WTC11 (cell line): ENCODE data around the gene FBXW4. TPM values are rescaled to one million over a fixed set of nuclear protein-coding genes. Genes with fewer than 3 reads are reported as not detected.

Experiments used
- ATAC-seq: fragments of 200-7000 bp; cut with Tn5 transposase; 2 replicates; pipeline ENCODE4 v1.10.0; 2021; ENCODE audit warnings: mild to moderate bottlenecking, moderate library complexity
- CTCF ChIA-PET: fragments of 300-600 bp; sonication (Branson Sonifier 250); formaldehyde crosslinking; loops from one replicate; lab custom pipeline; 2021; ENCODE audit warnings: antibody characterized with exemption; lab: Charles Lee
- POLR2A ChIA-PET: fragments of 350-600 bp; sonication (Branson Sonifier 250); formaldehyde crosslinking; loops from one replicate; lab custom pipeline; 2021; ENCODE audit warnings: antibody characterized with exemption; lab: Charles Lee
- DNase-seq: peaks from one replicate; pipeline ENCODE4 v3.0.0; 2021; ENCODE audit warnings: low spot score
- H3K27ac Mint-ChIP-seq: 2 replicates; pipeline ENCODE4 v1.8.0; 2021; ENCODE audit warnings: mixed read lengths
- H3K27me3 Mint-ChIP-seq: 2 replicates; pipeline ENCODE4 v1.8.0; 2021; ENCODE audit warnings: low read depth, mild to moderate bottlenecking, moderate library complexity, mixed read lengths
- H3K36me3 Mint-ChIP-seq: 2 replicates; pipeline ENCODE4 v1.8.0; 2021; ENCODE audit warnings: mixed read lengths
- H3K4me1 Mint-ChIP-seq: 2 replicates; pipeline ENCODE4 v1.8.0; 2022; ENCODE audit warnings: mixed read lengths
- H3K4me3 Mint-ChIP-seq: 2 replicates; pipeline ENCODE4 v1.8.0; 2021; ENCODE audit warnings: mild to moderate bottlenecking, moderate library complexity, mixed read lengths
- H3K9me3 Mint-ChIP-seq: 2 replicates; pipeline ENCODE4 v1.8.0; 2021; ENCODE audit warnings: mixed read lengths
- CREM ChIP-seq: sonication (generic); formaldehyde crosslinking; IDR thresholded peaks from 2 replicates; pipeline ENCODE4 v1.8.1; 2022; ENCODE audit warnings: mild to moderate bottlenecking, missing genetic modification reagents, moderate library complexity
- EMX1 ChIP-seq: fragments of 250-450 bp; sonication (Bioruptor Pico); IDR thresholded peaks from 2 replicates; pipeline ENCODE4 v1.8.0; 2021; ENCODE audit warnings: mild to moderate bottlenecking
- ESRRA ChIP-seq: sonication (generic); formaldehyde crosslinking; IDR thresholded peaks from 2 replicates; pipeline ENCODE4 v1.8.1; 2022; ENCODE audit warnings: mild to moderate bottlenecking, missing genetic modification reagents, borderline replicate concordance
- ETV6 ChIP-seq: sonication (generic); formaldehyde crosslinking; IDR thresholded peaks from 2 replicates; pipeline ENCODE4 v1.8.1; 2022; ENCODE audit warnings: mild to moderate bottlenecking, missing genetic modification reagents
- FOXP1 ChIP-seq: sonication (generic); formaldehyde crosslinking; IDR thresholded peaks from 2 replicates; pipeline ENCODE4 v1.8.0; 2022; ENCODE audit warnings: missing genetic modification reagents, mild to moderate bottlenecking, moderate library complexity, borderline replicate concordance
- GRHL2 ChIP-seq: fragments of 250-450 bp; sonication (Bioruptor Pico); IDR thresholded peaks from 2 replicates; pipeline ENCODE4 v1.8.0; 2022; ENCODE audit warnings: mild to moderate bottlenecking, moderate library complexity; ENCODE audit not compliant: insufficient replicate concordance, severe bottlenecking
- NFE2L1 ChIP-seq: sonication (generic); formaldehyde crosslinking; IDR thresholded peaks from 2 replicates; pipeline ENCODE4 v1.8.1; 2023; ENCODE audit warnings: missing genetic modification reagents
- PRRX2 ChIP-seq: fragments of 250-450 bp; sonication (Bioruptor Pico); IDR thresholded peaks from 2 replicates; pipeline ENCODE4 v1.8.0; 2021; ENCODE audit warnings: mild to moderate bottlenecking
- SMAD4 ChIP-seq: sonication (generic); formaldehyde crosslinking; IDR thresholded peaks from 2 replicates; pipeline ENCODE4 v1.8.0; 2022; ENCODE audit warnings: mild to moderate bottlenecking, missing genetic modification reagents
- TEAD1 ChIP-seq: sonication (generic); formaldehyde crosslinking; IDR thresholded peaks from 2 replicates; pipeline ENCODE4 v1.8.0; 2022; ENCODE audit warnings: mild to moderate bottlenecking, missing genetic modification reagents
- TEAD4 ChIP-seq: sonication (generic); formaldehyde crosslinking; IDR thresholded peaks from 2 replicates; pipeline ENCODE4 v1.8.0; 2022; ENCODE audit warnings: mild to moderate bottlenecking, missing genetic modification reagents
- ZNF396 ChIP-seq: fragments of 250-450 bp; sonication (Bioruptor Pico); IDR thresholded peaks from 2 replicates; pipeline ENCODE4 v1.8.0; 2021; ENCODE audit warnings: mild to moderate bottlenecking, moderate library complexity, borderline replicate concordance
- ZNF416 ChIP-seq: fragments of 250-450 bp; sonication (Bioruptor Pico); IDR thresholded peaks from 2 replicates; pipeline ENCODE4 v1.9.0; 2021; ENCODE audit warnings: mild to moderate bottlenecking, inconsistent platforms
- ZNF423 ChIP-seq: fragments of 250-450 bp; sonication (Bioruptor Pico); IDR thresholded peaks from 2 replicates; pipeline ENCODE4 v2.1.2; 2022; ENCODE audit warnings: mild to moderate bottlenecking, moderate library complexity
- total RNA-seq: library from RNA; stranded (reverse); gene quantifications from 3 replicates; pipeline ENCODE4 v1.2.3, GENCODE V29; 2021
- TF ChIP-seq, protein P1 (sequence below): sonication (generic); formaldehyde crosslinking; IDR thresholded peaks from 2 replicates; pipeline ENCODE4 v1.8.0; 2022; ENCODE audit warnings: mild to moderate bottlenecking, missing genetic modification reagents
- TF ChIP-seq, protein P2 (sequence below): sonication (generic); formaldehyde crosslinking; IDR thresholded peaks from 2 replicates; pipeline ENCODE4 v1.8.1; 2023; ENCODE audit warnings: mild to moderate bottlenecking, missing genetic modification reagents, moderate library complexity
- TF ChIP-seq, protein P3 (sequence below): sonication (generic); formaldehyde crosslinking; IDR thresholded peaks from 2 replicates; pipeline ENCODE4 v1.8.0; 2022; ENCODE audit warnings: mild to moderate bottlenecking, missing genetic modification reagents
- TF ChIP-seq, protein P4 (sequence below): sonication (generic); formaldehyde crosslinking; IDR thresholded peaks from 2 replicates; pipeline ENCODE4 v1.8.1; 2022; ENCODE audit warnings: mild to moderate bottlenecking, missing genetic modification reagents, moderate library complexity, borderline replicate concordance
- TF ChIP-seq, protein P5 (sequence below): fragments of 250-450 bp; sonication (Bioruptor Pico); IDR thresholded peaks from 2 replicates; pipeline ENCODE4 v1.9.0; 2021; ENCODE audit warnings: moderate library complexity, mild to moderate bottlenecking, inconsistent platforms, borderline replicate concordance
- TF ChIP-seq, protein P6 (sequence below): sonication (generic); formaldehyde crosslinking; IDR thresholded peaks from 2 replicates; pipeline ENCODE4 v1.8.1; 2023; ENCODE audit warnings: mild to moderate bottlenecking, missing genetic modification reagents, borderline replicate concordance
- TF ChIP-seq, protein P7 (sequence below): sonication (generic); formaldehyde crosslinking; IDR thresholded peaks from 2 replicates; pipeline ENCODE4 v1.8.0; 2022; ENCODE audit warnings: mild to moderate bottlenecking, missing genetic modification reagents

The FBXW4 gene
- total RNA-seq, 1 experiment from 2014 or later = 45.3 TPM

DNA sequence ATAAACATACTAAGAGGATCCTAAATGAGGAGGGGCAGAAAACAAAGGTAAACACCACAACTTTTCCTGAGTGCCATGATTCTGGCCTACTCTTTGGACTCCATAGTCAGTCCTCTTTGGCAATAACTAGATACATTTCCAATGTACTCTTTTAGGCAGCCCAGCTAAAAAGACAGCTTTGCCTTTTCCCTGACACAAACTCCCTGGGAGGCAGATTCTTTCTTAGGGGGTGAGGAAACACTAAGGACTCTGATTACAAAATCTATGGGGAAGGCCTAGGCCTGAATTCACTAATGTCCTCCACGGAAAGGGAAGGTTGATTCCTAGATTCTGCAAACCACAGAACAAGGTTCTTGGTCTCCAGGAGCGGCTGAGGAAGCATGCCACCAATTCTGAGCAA, 25.8 kb downstream of the FBXW4 start (continued):
- TF ChIP-seq SMAD4 (CRISPR knock-in tag) (no peak), EMX1 (CRISPR knock-in tag) (no peak), CREM (CRISPR knock-in tag) (no peak), FOXP1 (CRISPR knock-in tag) (no peak), TEAD1 (no peak), ZNF416 (CRISPR knock-in tag) (no peak)
- TF ChIP-seq, protein P1, sequence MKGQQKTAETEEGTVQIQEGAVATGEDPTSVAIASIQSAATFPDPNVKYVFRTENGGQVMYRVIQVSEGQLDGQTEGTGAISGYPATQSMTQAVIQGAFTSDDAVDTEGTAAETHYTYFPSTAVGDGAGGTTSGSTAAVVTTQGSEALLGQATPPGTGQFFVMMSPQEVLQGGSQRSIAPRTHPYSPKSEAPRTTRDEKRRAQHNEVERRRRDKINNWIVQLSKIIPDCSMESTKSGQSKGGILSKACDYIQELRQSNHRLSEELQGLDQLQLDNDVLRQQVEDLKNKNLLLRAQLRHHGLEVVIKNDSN (CRISPR knock-in tag) = no peak
- TF ChIP-seq, protein P2, sequence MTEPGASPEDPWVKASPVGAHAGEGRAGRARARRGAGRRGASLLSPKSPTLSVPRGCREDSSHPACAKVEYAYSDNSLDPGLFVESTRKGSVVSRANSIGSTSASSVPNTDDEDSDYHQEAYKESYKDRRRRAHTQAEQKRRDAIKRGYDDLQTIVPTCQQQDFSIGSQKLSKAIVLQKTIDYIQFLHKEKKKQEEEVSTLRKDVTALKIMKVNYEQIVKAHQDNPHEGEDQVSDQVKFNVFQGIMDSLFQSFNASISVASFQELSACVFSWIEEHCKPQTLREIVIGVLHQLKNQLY (CRISPR knock-in tag) = no peak
- TF ChIP-seq, protein P3, sequence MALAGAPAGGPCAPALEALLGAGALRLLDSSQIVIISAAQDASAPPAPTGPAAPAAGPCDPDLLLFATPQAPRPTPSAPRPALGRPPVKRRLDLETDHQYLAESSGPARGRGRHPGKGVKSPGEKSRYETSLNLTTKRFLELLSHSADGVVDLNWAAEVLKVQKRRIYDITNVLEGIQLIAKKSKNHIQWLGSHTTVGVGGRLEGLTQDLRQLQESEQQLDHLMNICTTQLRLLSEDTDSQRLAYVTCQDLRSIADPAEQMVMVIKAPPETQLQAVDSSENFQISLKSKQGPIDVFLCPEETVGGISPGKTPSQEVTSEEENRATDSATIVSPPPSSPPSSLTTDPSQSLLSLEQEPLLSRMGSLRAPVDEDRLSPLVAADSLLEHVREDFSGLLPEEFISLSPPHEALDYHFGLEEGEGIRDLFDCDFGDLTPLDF (CRISPR knock-in tag) = no peak
- TF ChIP-seq, protein P4, sequence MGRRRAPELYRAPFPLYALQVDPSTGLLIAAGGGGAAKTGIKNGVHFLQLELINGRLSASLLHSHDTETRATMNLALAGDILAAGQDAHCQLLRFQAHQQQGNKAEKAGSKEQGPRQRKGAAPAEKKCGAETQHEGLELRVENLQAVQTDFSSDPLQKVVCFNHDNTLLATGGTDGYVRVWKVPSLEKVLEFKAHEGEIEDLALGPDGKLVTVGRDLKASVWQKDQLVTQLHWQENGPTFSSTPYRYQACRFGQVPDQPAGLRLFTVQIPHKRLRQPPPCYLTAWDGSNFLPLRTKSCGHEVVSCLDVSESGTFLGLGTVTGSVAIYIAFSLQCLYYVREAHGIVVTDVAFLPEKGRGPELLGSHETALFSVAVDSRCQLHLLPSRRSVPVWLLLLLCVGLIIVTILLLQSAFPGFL (CRISPR knock-in tag) = no peak
- TF ChIP-seq, all 79 proteins: peak for 0

DNA sequence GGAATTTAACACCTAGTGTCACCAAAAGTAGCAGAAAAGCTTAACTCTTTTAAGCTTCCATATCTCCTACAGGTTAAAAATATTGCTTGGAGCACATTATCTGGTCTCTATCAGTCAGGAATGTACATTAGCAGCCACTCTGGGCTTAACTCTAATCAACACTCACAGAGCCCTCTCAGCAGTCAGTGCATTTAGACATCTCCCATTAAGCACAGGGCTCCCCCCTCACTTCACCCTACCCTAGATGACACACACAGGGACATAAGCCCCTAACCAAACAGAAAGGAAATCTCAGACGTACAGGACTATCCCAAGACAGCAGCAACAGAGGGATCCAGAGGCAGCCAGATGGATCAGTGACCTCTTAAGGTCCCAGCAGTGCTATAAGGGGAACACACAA, 26.4 kb downstream of the FBXW4 start:
- Mint-ChIP-seq H3K4me3 (no peak overlapping the region), H3K27ac (no peak overlapping the region), H3K4me1 (0 out of 2 replicates have a peak, but pooled peaks cover 3% of the 10 kb centered on the region), H3K27me3 (no peaks in the 10 kb centered on the region), H3K9me3 (no peaks in the 10 kb centered on the region), H3K36me3 (peaks cover 31% of the 10 kb centered on the region)
- POLR2A ChIA-PET = no interaction called here
- no peak for DNase-seq
- CTCF ChIA-PET = interaction anchor here (1.3 kb wide), 1 partner anchor 81 kb away, joined by 3 read pairs; no protein-coding TSS in a partner anchor
- TF ChIP-seq ZNF423 (no peak), PRRX2 (no peak), GRHL2 (no peak), TEAD4 (CRISPR knock-in tag) (no peak), ESRRA (CRISPR knock-in tag) (no peak), NFE2L1 (CRISPR knock-in tag) (no peak), ZNF396 (CRISPR knock-in tag) (no peak)
- TF ChIP-seq, protein P5, sequence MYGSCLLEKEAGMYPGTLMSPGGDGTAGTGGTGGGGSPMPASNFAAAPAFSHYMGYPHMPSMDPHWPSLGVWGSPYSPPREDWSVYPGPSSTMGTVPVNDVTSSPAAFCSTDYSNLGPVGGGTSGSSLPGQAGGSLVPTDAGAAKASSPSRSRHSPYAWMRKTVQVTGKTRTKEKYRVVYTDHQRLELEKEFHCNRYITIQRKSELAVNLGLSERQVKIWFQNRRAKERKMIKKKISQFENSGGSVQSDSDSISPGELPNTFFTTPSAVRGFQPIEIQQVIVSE (CRISPR knock-in tag) = no peak
- ATAC-seq = no peak

DNA sequence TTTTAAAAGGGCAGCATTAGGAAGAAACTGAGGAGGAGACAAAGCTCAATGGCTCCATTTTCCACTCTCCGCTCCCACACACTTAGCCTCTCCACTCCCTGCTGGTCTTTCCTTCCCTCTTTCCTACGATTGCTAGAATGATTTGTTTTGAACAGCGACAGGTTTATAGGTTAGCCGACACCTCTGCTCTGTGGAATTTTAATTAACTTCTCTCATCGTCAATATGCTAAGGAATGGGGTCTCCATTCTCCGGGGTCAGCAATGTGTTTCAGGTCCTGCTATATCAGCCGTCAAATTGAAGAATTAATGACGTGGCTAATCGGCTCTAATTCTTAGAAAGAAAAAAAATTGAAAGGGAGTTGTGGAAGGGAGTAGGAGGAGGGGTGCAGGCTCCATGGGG, 28.9 kb downstream of the FBXW4 start:
- no peak overlapping the region for H3K27ac Mint-ChIP-seq
- CTCF ChIA-PET = interaction anchor here (1.6 kb wide), 1 partner anchor 63 kb away, joined by 6 read pairs; no protein-coding TSS in a partner anchor
- no peaks in the 10 kb centered on the region; the same call in 1 of the 2 replicates for H3K27me3 Mint-ChIP-seq
- H3K36me3 Mint-ChIP-seq = peaks cover 19% of the 10 kb centered on the region
- peaks cover 12% of the 10 kb centered on the region for H3K4me1 Mint-ChIP-seq
- no peak overlapping the region for H3K4me3 Mint-ChIP-seq
- DNase-seq = no peak
- H3K9me3 Mint-ChIP-seq = no peaks in the 10 kb centered on the region
- POLR2A ChIA-PET = no interaction called here
- no peak for ATAC-seq
- TF ChIP-seq EMX1 (CRISPR knock-in tag) = no peak
- TF ChIP-seq, protein P4 (CRISPR knock-in tag) = no peak
- TF ChIP-seq ETV6 (CRISPR knock-in tag) = no peak
- TF ChIP-seq TEAD4 (CRISPR knock-in tag) = no peak
- TF ChIP-seq CREM (CRISPR knock-in tag) = no peak
- TF ChIP-seq, protein P6, sequence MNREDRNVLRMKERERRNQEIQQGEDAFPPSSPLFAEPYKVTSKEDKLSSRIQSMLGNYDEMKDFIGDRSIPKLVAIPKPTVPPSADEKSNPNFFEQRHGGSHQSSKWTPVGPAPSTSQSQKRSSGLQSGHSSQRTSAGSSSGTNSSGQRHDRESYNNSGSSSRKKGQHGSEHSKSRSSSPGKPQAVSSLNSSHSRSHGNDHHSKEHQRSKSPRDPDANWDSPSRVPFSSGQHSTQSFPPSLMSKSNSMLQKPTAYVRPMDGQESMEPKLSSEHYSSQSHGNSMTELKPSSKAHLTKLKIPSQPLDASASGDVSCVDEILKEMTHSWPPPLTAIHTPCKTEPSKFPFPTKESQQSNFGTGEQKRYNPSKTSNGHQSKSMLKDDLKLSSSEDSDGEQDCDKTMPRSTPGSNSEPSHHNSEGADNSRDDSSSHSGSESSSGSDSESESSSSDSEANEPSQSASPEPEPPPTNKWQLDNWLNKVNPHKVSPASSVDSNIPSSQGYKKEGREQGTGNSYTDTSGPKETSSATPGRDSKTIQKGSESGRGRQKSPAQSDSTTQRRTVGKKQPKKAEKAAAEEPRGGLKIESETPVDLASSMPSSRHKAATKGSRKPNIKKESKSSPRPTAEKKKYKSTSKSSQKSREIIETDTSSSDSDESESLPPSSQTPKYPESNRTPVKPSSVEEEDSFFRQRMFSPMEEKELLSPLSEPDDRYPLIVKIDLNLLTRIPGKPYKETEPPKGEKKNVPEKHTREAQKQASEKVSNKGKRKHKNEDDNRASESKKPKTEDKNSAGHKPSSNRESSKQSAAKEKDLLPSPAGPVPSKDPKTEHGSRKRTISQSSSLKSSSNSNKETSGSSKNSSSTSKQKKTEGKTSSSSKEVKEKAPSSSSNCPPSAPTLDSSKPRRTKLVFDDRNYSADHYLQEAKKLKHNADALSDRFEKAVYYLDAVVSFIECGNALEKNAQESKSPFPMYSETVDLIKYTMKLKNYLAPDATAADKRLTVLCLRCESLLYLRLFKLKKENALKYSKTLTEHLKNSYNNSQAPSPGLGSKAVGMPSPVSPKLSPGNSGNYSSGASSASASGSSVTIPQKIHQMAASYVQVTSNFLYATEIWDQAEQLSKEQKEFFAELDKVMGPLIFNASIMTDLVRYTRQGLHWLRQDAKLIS (CRISPR knock-in tag) = no peak
- TF ChIP-seq, protein P7, sequence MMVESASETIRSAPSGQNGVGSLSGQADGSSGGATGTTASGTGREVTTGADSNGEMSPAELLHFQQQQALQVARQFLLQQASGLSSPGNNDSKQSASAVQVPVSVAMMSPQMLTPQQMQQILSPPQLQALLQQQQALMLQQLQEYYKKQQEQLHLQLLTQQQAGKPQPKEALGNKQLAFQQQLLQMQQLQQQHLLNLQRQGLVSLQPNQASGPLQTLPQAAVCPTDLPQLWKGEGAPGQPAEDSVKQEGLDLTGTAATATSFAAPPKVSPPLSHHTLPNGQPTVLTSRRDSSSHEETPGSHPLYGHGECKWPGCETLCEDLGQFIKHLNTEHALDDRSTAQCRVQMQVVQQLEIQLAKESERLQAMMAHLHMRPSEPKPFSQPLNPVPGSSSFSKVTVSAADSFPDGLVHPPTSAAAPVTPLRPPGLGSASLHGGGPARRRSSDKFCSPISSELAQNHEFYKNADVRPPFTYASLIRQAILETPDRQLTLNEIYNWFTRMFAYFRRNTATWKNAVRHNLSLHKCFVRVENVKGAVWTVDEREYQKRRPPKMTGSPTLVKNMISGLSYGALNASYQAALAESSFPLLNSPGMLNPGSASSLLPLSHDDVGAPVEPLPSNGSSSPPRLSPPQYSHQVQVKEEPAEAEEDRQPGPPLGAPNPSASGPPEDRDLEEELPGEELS = no peak
